AG04450 (cell line): Measurements from ENCODE around the gene LIF. TPM values are rescaled to one million over a fixed set of nuclear protein-coding genes. Genes with fewer than 3 reads are reported as not detected.
A peak's percentile ranks its signal among the peaks of the same experiment; 100 is the strongest.

Source experiments
- CTCF ChIA-PET: fragments of 300-600, 350-600 bp; formaldehyde crosslinking; extraction: SDS; loops from one replicate; lab custom pipeline; 2022; ENCODE audit warnings: antibody characterized with exemption, inconsistent platforms; lab: Charles Lee
- POLR2A ChIA-PET: fragments of 350-600 bp; formaldehyde crosslinking; extraction: SDS; loops from one replicate; lab custom pipeline; 2021; ENCODE audit warnings: antibody characterized with exemption, inconsistent platforms; lab: Yijun Ruan, JAX
- DNase-seq: peaks from one replicate; pipeline ENCODE4 v3.0.0-alpha.2; 2011; ENCODE audit warnings: low read depth, low spot score
- H3K27ac ChIP-seq: one replicate; pipeline ENCODE4 v1.5.1; 2012; ENCODE audit warnings: low read depth, low read length, control low read depth
- H3K27me3 ChIP-seq: one replicate; pipeline ENCODE4 v1.6.0; 2012; ENCODE audit warnings: low read length; ENCODE audit not compliant: control insufficient read depth, insufficient read depth
- H3K4me3 ChIP-seq: 2 replicates; pipeline ENCODE4 v1.5.1; 2011; ENCODE audit warnings: mild to moderate bottlenecking, low read depth, low read length, control low read depth
- H3K9me3 ChIP-seq: 2 replicates; pipeline ENCODE4 v1.5.1; 2012; ENCODE audit warnings: low read length; ENCODE audit not compliant: control insufficient read depth, insufficient read depth
- CTCF ChIP-seq: IDR thresholded peaks from 2 replicates; pipeline ENCODE4 v1.5.1; 2011; ENCODE audit warnings: low read depth, low read length, control low read depth, inconsistent platforms
- polyA plus RNA-seq: library from polyadenylated mRNA; depleted of rRNA; stranded (reverse); fragments of >200 nt; gene quantifications from 2 replicates; pipeline ENCODE4 v1.2.3, GENCODE V29; 2011

Gene LIF
- polyA plus RNA-seq, 1 experiment, result 53.9 TPM

GRCh38 chr22:30239488-30240405 lies 6.8 kb downstream of the LIF start:
- H3K4me3 ChIP-seq, result no peak overlapping the region
- H3K27me3 ChIP-seq, result no peaks in the 10 kb centered on the region
- H3K9me3 ChIP-seq, result peaks cover 11% of the 10 kb centered on the region; the same call in 1 of the 2 replicates
- no peak for TF ChIP-seq CTCF
- no peak for DNase-seq
- ChIA-PET POLR2A (interaction anchor here (0.6 to 2.8 kb wide), 3 partner anchors 35 to 642 kb away, joined by 3 to 14 read pairs (median 5); no protein-coding TSS in a partner anchor), CTCF (interaction anchor here (0.6 to 0.8 kb wide), 2 partner anchors 9 to 24 kb away, joined by 3 read pairs; no protein-coding TSS in a partner anchor)
- H3K27ac ChIP-seq, result peak overlapping the region; percentile 84

DNA sequence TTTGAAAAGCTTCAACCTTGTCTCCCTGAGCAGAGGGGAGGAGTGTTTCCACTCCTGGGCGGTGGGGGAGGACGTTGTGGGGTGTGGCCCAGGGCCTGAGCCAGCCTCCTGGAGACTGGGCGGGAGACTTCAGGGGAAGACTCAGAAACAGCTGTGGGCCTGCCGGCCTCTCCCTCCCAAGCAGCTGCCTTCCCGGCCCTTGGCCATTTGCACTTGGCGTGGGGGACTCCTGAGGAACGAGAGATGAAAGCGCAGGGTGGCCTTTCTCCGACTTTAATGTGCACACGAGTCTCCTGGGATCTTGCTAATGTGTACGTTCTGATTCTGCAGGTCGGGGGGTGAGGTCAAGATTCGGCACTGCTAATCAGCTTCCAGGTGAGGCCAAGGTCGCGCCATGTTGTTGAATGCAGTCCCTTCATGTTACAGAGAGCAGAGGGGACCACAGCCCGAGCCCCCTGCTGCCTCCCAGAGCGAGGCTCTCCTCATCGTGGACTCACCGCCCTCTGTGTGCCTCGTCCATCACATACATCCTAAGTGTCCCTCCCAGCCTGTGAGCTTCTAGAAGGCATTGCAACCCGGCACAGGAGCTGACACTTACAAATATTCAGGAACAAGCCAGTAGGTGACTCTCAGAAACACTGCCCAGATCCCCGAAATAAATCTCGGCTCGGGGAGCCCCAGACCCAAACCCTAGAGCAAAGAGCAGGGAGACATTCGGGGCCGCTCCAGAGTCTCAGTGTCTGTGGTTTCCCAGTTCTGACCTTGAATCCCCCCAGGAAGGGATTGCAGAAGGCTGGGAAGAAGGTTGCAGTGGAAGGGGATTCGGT lies 7.7 kb downstream of the LIF start:
- no peak for TF ChIP-seq CTCF
- Histone ChIP-seq H3K4me3 (no peak overlapping the region), H3K9me3 (peaks cover 10% of the 10 kb centered on the region; the same call in 1 of the 2 replicates), H3K27me3 (no peaks in the 10 kb centered on the region), H3K27ac (peak overlapping the region; percentile 80)
- peak; percentile 65 for DNase-seq
- ChIA-PET POLR2A (interaction anchor here (0.6 to 2.8 kb wide), 5 partner anchors 17 to 641 kb away, joined by 3 to 14 read pairs (median 3); no protein-coding TSS in a partner anchor), CTCF (interaction anchor here (0.6 to 2.6 kb wide), 4 partner anchors 10 to 150 kb away, joined by 3 to 12 read pairs (median 4); no protein-coding TSS in a partner anchor)

- no peak for DNase-seq
- H3K27ac ChIP-seq, result peak overlapping the region; percentile 80
- ChIA-PET CTCF (interaction anchor here (2.2 to 2.6 kb wide), 2 partner anchors 130 to 149 kb away, joined by 5 to 12 read pairs; no protein-coding TSS in a partner anchor), POLR2A (interaction anchor here (0.8 to 2.8 kb wide), 6 partner anchors 8 to 476 kb away, joined by 3 to 14 read pairs (median 3); partner anchors contain the start of gene LIF)
- H3K9me3 ChIP-seq, result peaks cover 4% of the 10 kb centered on the region; the same call in 1 of the 2 replicates
- H3K27me3 ChIP-seq, result no peaks in the 10 kb centered on the region
- no peak overlapping the region for H3K4me3 ChIP-seq
- no peak for TF ChIP-seq CTCF
Observed at GRCh38 chr22:30238136-30238535, 8.4 kb downstream of the LIF start.

- POLR2A ChIA-PET, result interaction anchor here (0.8 to 2.8 kb wide), 4 partner anchors 9 to 41 kb away, joined by 3 to 14 read pairs (median 8); partner anchors contain the start of gene LIF
- H3K9me3 ChIP-seq, result peaks cover 4% of the 10 kb centered on the region; the same call in 1 of the 2 replicates
- no peaks in the 10 kb centered on the region for H3K27me3 ChIP-seq
- no peak overlapping the region for H3K4me3 ChIP-seq
- DNase-seq, result no peak
- no peak for TF ChIP-seq CTCF
- CTCF ChIA-PET, result interaction anchor here (2.2 to 2.6 kb wide), 2 partner anchors 129 to 148 kb away, joined by 5 to 12 read pairs; no protein-coding TSS in a partner anchor
- H3K27ac ChIP-seq, result peak overlapping the region; percentile 90
Observed at GRCh38 chr22:30236875-30237274, 9.7 kb downstream of the LIF start.
